Endodermal cell (in vitro differentiated cells): ENCODE results near the gene AKAP13. TPM values are rescaled to one million over a fixed set of nuclear protein-coding genes. Genes with fewer than 3 reads are reported as not detected.
"Not testable (repeated sequence)": the region's sequence is repeated elsewhere in the genome, so short reads cannot be mapped to it uniquely, and the experiment has no call there.

Source experiments
- DNase-seq: peaks from one replicate; pipeline ENCODE4 v3.0.0-alpha.2; 2017
- H3K27ac ChIP-seq: 2 replicates; pipeline ENCODE4 v1.5.1; 2013; ENCODE audit warnings: mild to moderate bottlenecking, low read depth, low read length, moderate library complexity
- H3K27me3 ChIP-seq: 2 replicates; pipeline ENCODE4 v1.6.1; 2013; ENCODE audit warnings: mild to moderate bottlenecking, low read length, moderate library complexity; ENCODE audit not compliant: insufficient read depth, control insufficient read depth, poor library complexity, severe bottlenecking
- H3K36me3 ChIP-seq: 2 replicates; pipeline ENCODE4 v1.7.0; 2013; ENCODE audit warnings: mild to moderate bottlenecking, low read length, moderate library complexity; ENCODE audit not compliant: control insufficient read depth, insufficient read depth
- H3K4me1 ChIP-seq: one replicate; pipeline ENCODE4 v1.7.0; 2013; ENCODE audit warnings: low read length; ENCODE audit not compliant: control insufficient read depth, insufficient read depth
- H3K4me3 ChIP-seq: 2 replicates; pipeline ENCODE4 v1.5.1; 2013; ENCODE audit warnings: mild to moderate bottlenecking, low read length, moderate library complexity
- H3K9ac ChIP-seq: 2 replicates; pipeline ENCODE4 v1.6.1; 2013; ENCODE audit warnings: mild to moderate bottlenecking, low read length, moderate library complexity; ENCODE audit not compliant: poor library complexity, severe bottlenecking; ENCODE audit errors: extremely low read depth
- H3K9me3 ChIP-seq: 2 replicates; pipeline ENCODE4 v1.6.1; 2013; ENCODE audit warnings: mild to moderate bottlenecking, low read length, moderate library complexity; ENCODE audit not compliant: control insufficient read depth
- H3K27ac Mint-ChIP-seq: 2 replicates; pipeline ENCODE4 v1.8.0; 2020; ENCODE audit warnings: mixed read lengths
- H3K27me3 Mint-ChIP-seq: 2 replicates; pipeline ENCODE4 v1.8.0; 2021; ENCODE audit warnings: mild to moderate bottlenecking, mixed read lengths; ENCODE audit not compliant: insufficient read depth
- H3K36me3 Mint-ChIP-seq: 2 replicates; pipeline ENCODE4 v1.8.0; 2020; ENCODE audit warnings: low read depth, mixed read lengths
- H3K4me1 Mint-ChIP-seq: 2 replicates; pipeline ENCODE4 v1.8.0; 2020; ENCODE audit warnings: mixed read lengths
- H3K4me3 Mint-ChIP-seq: 2 replicates; pipeline ENCODE4 v1.8.0; 2020; ENCODE audit warnings: mild to moderate bottlenecking, moderate library complexity, mixed read lengths
- H3K9me3 Mint-ChIP-seq: 2 replicates; pipeline ENCODE4 v1.8.0; 2020; ENCODE audit warnings: mild to moderate bottlenecking, mixed read lengths
- CTCF ChIP-seq: fragments of 200-600 bp; sonication (generic); conservative IDR thresholded peaks from 2 replicates; pipeline ENCODE4 v1.5.0; 2021; ENCODE audit warnings: antibody characterized with exemption, mild to moderate bottlenecking
- WGBS, 2 experiments: methylation state at CpG; one replicate each; pipeline versions ENCODE4 v1.1.5 to v1.1.7; 2013; ENCODE audit warnings: missing lambda C conversion rate in 2 of 2, mixed read lengths in 1 of 2; ENCODE audit not compliant: insufficient coverage in 1 of 2, insufficient read length in 1 of 2; 5-methylcytosine and 5-hydroxymethylcytosine counted together
- total RNA-seq, 2 donors: library from RNA; stranded (reverse); fragmentation: NEBNext Ultra II Directional in 1 of 2; extraction: Animal tissue kit (Norgen Biotek cat#: 25700) in 1 of 2; gene quantifications; 2 replicates in 1 of 2; 3 replicates in 1 of 2; pipeline ENCODE4 v1.2.1, GENCODE V29; 2021

Gene AKAP13
- total RNA-seq, 2 donors from 2014 or later: 115 to 131 TPM

GRCh38 chr15:85485956-85486567 lies 105.7 kb downstream of the AKAP13 start:
- Histone ChIP-seq H3K36me3 (peaks cover 29% of the 10 kb centered on the region), H3K4me3 (no peak overlapping the region), H3K27me3 (no peaks in the 10 kb centered on the region), H3K27ac (no peak overlapping the region), H3K4me1 (peaks cover 18% of the 10 kb centered on the region), H3K9me3 (no peaks in the 10 kb centered on the region), H3K9ac (no peak overlapping the region)
- peak; percentile 81 for TF ChIP-seq CTCF
- Mint-ChIP-seq H3K4me1 (peaks cover 59% of the 10 kb centered on the region), H3K9me3 (no peaks in the 10 kb centered on the region), H3K36me3 (peaks cover 12% of the 10 kb centered on the region), H3K4me3 (no peak overlapping the region), H3K27ac (no peak overlapping the region), H3K27me3 (no peaks in the 10 kb centered on the region)
- peak; percentile 76 for DNase-seq

- peaks cover 47% of the 10 kb centered on the region for H3K4me1 Mint-ChIP-seq
Observed at GRCh38 chr15:85487796-85488195, 107.4 kb downstream of the AKAP13 start.

DNA sequence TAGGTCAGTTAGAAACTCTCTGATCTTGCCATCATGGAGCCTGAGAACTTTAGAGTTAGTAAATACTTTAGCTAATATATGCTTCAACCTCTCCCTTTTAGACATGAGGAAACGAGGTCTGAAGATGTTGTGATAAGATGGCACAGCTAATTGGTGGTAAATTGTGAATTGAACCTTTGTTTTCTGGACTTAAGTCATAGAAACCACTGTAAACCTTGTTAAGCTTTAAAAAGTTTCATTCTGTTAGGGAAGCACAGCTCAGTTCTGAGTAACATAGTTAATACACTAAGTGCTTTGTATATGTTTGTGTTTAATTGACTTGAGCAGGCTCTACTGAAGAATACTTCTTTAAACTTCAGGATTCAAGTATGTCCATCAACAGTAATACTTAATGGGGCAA lies 108.6 kb downstream of the AKAP13 start:
- H3K36me3 Mint-ChIP-seq: peaks cover 12% of the 10 kb centered on the region
- no peak overlapping the region for H3K27ac Mint-ChIP-seq
- H3K4me3 Mint-ChIP-seq: no peak overlapping the region
- H3K27me3 ChIP-seq: no peaks in the 10 kb centered on the region
- no peak overlapping the region for H3K4me3 ChIP-seq
- no peak for DNase-seq
- no peaks in the 10 kb centered on the region for H3K9me3 ChIP-seq
- H3K4me1 ChIP-seq: peaks cover 5% of the 10 kb centered on the region
- no peak overlapping the region for H3K27ac ChIP-seq
- TF ChIP-seq CTCF: no peak
- H3K9me3 Mint-ChIP-seq: no peaks in the 10 kb centered on the region
- H3K27me3 Mint-ChIP-seq: no peaks in the 10 kb centered on the region
- peaks cover 43% of the 10 kb centered on the region for H3K4me1 Mint-ChIP-seq
- H3K9ac ChIP-seq: no peak overlapping the region
- peaks cover 36% of the 10 kb centered on the region for H3K36me3 ChIP-seq
- WGBS, 2 experiments: 100% methylated on average over 1 of the region's 1 CpG

More at GRCh38 chr15:85487796-85488195, 107.4 kb downstream of the AKAP13 start:
- not testable (repeated sequence) for H3K9me3 ChIP-seq, H3K27ac ChIP-seq, H3K27me3 ChIP-seq, DNase-seq, H3K4me3 ChIP-seq, H3K27me3 Mint-ChIP-seq, H3K4me3 Mint-ChIP-seq, H3K9me3 Mint-ChIP-seq, H3K27ac Mint-ChIP-seq, H3K4me1 ChIP-seq, H3K9ac ChIP-seq
- 91 to 95% methylated on average over 7 of the region's 7 CpGs for WGBS, 2 experiments
- H3K36me3 ChIP-seq: peaks cover 30% of the 10 kb centered on the region
- peaks cover 12% of the 10 kb centered on the region for H3K36me3 Mint-ChIP-seq
